OCI-LY3 (cell line): ENCODE data around the gene LAPTM5.

Source experiments
- H2AFZ ChIP-seq: fragments of 200-600, 300-600 bp; shearing (Covaris generic); 2 replicates; pipeline ENCODE4 v1.6.0; 2014; ENCODE audit warnings: antibody characterized with exemption, low read depth, low read length
- H3K27ac ChIP-seq: fragments of 200-600, 300-600 bp; sonication (generic); 2 replicates; pipeline ENCODE4 v1.5.1; 2014; ENCODE audit warnings: mild to moderate bottlenecking, low read length, moderate library complexity, mixed read lengths
- H3K27me3 ChIP-seq: fragments of 200-600, 300-600 bp; sonication (generic); 2 replicates; pipeline ENCODE4 v1.6.1; 2014; ENCODE audit warnings: low read depth, low read length, mixed read lengths
- H3K36me3 ChIP-seq: fragments of 200-600, 300-600 bp; sonication (generic); replicated peaks from 2 replicates; pipeline ENCODE3; 2014; ENCODE audit warnings: low read depth, low read length, mixed read lengths
- H3K4me1 ChIP-seq: fragments of 300-600, 200-600 bp; sonication (generic); 2 replicates; pipeline ENCODE4 v1.6.1; 2014; ENCODE audit warnings: low read length, mixed read lengths
- H3K4me2 ChIP-seq: fragments of 200-600, 300-600 bp; sonication (generic); 2 replicates; pipeline ENCODE4 v1.6.1; 2014; ENCODE audit warnings: low read length, mixed read lengths
- H3K4me3 ChIP-seq: fragments of 300-600, 200-600 bp; sonication (generic); 2 replicates; pipeline ENCODE4 v1.5.1; 2014; ENCODE audit warnings: antibody characterized with exemption, mild to moderate bottlenecking, low read length, moderate library complexity
- H3K79me2 ChIP-seq: fragments of 300-600, 200-600 bp; shearing (Covaris generic); 2 replicates; pipeline ENCODE4 v1.6.1; 2014; ENCODE audit warnings: mild to moderate bottlenecking, low read length, mixed read lengths
- H3K9ac ChIP-seq: fragments of 300-600, 200-600 bp; shearing (Covaris generic); 2 replicates; pipeline ENCODE4 v1.6.0; 2014; ENCODE audit warnings: mild to moderate bottlenecking, low read length, moderate library complexity
- H3K9me3 ChIP-seq: fragments of 200-600, 300-600 bp; shearing (Covaris generic); 2 replicates; pipeline ENCODE4 v1.6.1; 2014; ENCODE audit warnings: low read length, mixed read lengths; ENCODE audit not compliant: insufficient read depth
- H4K20me1 ChIP-seq: fragments of 200-600, 300-600 bp; sonication (generic); 2 replicates; pipeline ENCODE4 v1.6.1; 2016; ENCODE audit warnings: low read length, mixed read lengths; ENCODE audit not compliant: insufficient read depth
- CTCF ChIP-seq: fragments of 200-600, 300-600 bp; sonication (generic); IDR thresholded peaks from 2 replicates; pipeline ENCODE4 v1.5.1; 2014; ENCODE audit warnings: antibody characterized with exemption, low read length, low read depth
- EZH2phosphoT487 ChIP-seq: fragments of 200-600 bp; shearing (Covaris generic); IDR thresholded peaks from 2 replicates; pipeline ENCODE4 v1.6.1; 2018; ENCODE audit warnings: antibody characterized with exemption, mixed run types, low read depth

Gene LAPTM5

GRCh38 chr1:30755746-30756145 lies 1.8 kb downstream of the LAPTM5 start:
- peak overlapping the region; percentile 87 for H3K4me3 ChIP-seq
- no peaks in the 10 kb centered on the region for H3K27me3 ChIP-seq
- peak overlapping the region; percentile 100 for H3K4me2 ChIP-seq
- peaks cover 8% of the 10 kb centered on the region; the same call in 1 of the 2 replicates for H4K20me1 ChIP-seq
- H2AFZ ChIP-seq: no peak overlapping the region
- no peak for TF ChIP-seq EZH2phosphoT487
- peak; percentile 20; the same call in 1 of the 2 replicates for TF ChIP-seq CTCF
- peak overlapping the region; percentile 96 for H3K9ac ChIP-seq
- peaks cover 78% of the 10 kb centered on the region for H3K79me2 ChIP-seq
- peaks cover 82% of the 10 kb centered on the region for H3K4me1 ChIP-seq
- H3K27ac ChIP-seq: peak overlapping the region; percentile 99
- peaks cover 29% of the 10 kb centered on the region for H3K36me3 ChIP-seq
- no peaks in the 10 kb centered on the region for H3K9me3 ChIP-seq

DNA sequence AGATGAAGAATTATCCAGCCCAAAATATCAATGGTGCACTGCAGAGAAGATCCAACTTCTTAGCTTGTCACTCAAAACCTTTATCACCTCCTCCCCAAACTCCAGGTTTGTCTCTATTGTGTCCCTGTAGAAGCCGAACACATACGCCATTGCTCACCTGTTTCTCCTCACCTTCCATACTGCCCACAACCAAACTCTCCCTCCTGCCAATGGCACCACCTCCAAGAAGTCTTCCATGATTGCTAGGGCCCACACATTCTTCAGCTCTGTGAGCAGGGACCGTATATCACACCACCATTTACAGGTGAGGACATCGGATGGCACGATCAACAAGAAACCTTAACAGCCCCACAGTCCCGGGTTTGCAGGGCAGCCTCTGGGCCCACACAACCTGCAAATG lies 2.2 kb downstream of the LAPTM5 start:
- peaks cover 29% of the 10 kb centered on the region for H3K36me3 ChIP-seq
- H3K27me3 ChIP-seq: no peaks in the 10 kb centered on the region
- peaks cover 82% of the 10 kb centered on the region for H3K79me2 ChIP-seq
- H2AFZ ChIP-seq: no peak overlapping the region
- peak overlapping the region; percentile 87 for H3K4me3 ChIP-seq
- H3K4me1 ChIP-seq: peaks cover 82% of the 10 kb centered on the region
- H4K20me1 ChIP-seq: peaks cover 8% of the 10 kb centered on the region; the same call in 1 of the 2 replicates
- peak overlapping the region; percentile 96 for H3K9ac ChIP-seq
- H3K27ac ChIP-seq: peak overlapping the region; percentile 99
- H3K4me2 ChIP-seq: peak overlapping the region; percentile 100
- no peaks in the 10 kb centered on the region for H3K9me3 ChIP-seq
- TF ChIP-seq EZH2phosphoT487 (no peak), CTCF (no peak)

- no peak for TF ChIP-seq CTCF
- TF ChIP-seq EZH2phosphoT487: no peak
- peak overlapping the region; percentile 99 for H3K27ac ChIP-seq
- peaks cover 82% of the 10 kb centered on the region for H3K4me1 ChIP-seq
Measured at GRCh38 chr1:30754684-30755171, 2.8 kb downstream of the LAPTM5 start.

DNA sequence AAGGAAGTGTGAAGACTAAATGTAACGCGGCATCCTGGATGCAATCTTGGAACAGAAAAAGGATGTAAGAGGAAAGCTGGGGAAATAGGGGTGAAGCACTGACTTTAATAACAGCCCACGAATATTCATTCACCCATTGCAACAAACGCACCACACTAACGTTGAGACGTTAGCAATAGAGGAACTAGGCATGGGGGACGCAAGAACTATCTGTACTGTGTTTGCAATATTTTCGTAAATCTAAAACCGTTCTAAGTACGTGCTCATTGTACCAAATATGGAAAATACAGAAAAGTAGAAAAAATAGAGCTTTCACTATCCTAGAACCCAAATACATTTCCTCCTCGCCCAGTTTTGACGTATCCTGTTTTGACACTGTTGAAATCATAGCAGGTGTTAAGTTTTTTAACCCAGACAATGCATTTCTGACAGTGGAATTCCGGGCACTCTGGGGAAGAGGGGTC lies 3.9 kb downstream of the LAPTM5 start:
- Histone ChIP-seq H3K79me2 (peaks cover 99% of the 10 kb centered on the region), H3K4me2 (peak overlapping the region; percentile 100), H3K4me3 (peak overlapping the region; percentile 87), H3K9me3 (no peaks in the 10 kb centered on the region), H3K4me1 (peaks cover 82% of the 10 kb centered on the region), H4K20me1 (peaks cover 8% of the 10 kb centered on the region), H2AFZ (no peak overlapping the region), H3K36me3 (peaks cover 38% of the 10 kb centered on the region), H3K27me3 (no peaks in the 10 kb centered on the region), H3K9ac (peak overlapping the region; percentile 80), H3K27ac (peak overlapping the region; percentile 99)
- no peak for TF ChIP-seq CTCF
- no peak for TF ChIP-seq EZH2phosphoT487

More at GRCh38 chr1:30754684-30755171, 2.8 kb downstream of the LAPTM5 start:
- Histone ChIP-seq H3K9me3 (no peaks in the 10 kb centered on the region), H3K4me2 (peak overlapping the region; percentile 100), H3K4me3 (peak overlapping the region; percentile 87), H2AFZ (no peak overlapping the region), H3K79me2 (peaks cover 88% of the 10 kb centered on the region), H3K36me3 (peaks cover 29% of the 10 kb centered on the region), H3K27me3 (no peaks in the 10 kb centered on the region), H4K20me1 (peaks cover 8% of the 10 kb centered on the region; the same call in 1 of the 2 replicates), H3K9ac (peak overlapping the region; percentile 96)
